ENCODE measurements around the gene SSU72. TPM values are rescaled to one million over a fixed set of nuclear protein-coding genes. Genes with fewer than 3 reads are reported as not detected.
"Not testable (repeated sequence)": the region's sequence is repeated elsewhere in the genome, so short reads cannot be mapped to it uniquely, and the experiment has no call there.

The SSU72 gene
- polyA plus RNA-seq, 1 donor: 92.1 TPM

DNA sequence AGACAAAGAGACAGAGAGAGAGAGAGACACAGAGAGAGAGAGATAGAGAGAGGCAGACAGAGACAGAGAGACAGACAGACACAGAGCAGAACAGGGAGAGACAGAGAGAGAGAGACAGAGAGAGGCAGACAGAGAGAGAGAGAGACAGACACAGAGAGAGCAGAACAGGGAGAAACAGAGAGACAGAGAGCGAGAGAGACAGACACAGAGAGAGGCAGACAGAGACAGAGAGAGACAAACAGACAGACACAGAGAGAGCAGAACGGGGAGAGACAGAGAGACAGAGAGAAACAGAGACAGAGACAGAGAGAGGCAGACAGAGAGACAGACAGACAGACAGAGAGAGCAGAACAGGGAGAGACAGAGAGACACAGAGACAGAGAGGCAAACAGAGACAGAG is 20.7 kb upstream of the SSU72 start:
- DNase-seq: not testable (repeated sequence)

- DNase-seq: no peak
Observed at GRCh38 chr1:1594602-1595260, 20.1 kb upstream of the SSU72 start.

DNA sequence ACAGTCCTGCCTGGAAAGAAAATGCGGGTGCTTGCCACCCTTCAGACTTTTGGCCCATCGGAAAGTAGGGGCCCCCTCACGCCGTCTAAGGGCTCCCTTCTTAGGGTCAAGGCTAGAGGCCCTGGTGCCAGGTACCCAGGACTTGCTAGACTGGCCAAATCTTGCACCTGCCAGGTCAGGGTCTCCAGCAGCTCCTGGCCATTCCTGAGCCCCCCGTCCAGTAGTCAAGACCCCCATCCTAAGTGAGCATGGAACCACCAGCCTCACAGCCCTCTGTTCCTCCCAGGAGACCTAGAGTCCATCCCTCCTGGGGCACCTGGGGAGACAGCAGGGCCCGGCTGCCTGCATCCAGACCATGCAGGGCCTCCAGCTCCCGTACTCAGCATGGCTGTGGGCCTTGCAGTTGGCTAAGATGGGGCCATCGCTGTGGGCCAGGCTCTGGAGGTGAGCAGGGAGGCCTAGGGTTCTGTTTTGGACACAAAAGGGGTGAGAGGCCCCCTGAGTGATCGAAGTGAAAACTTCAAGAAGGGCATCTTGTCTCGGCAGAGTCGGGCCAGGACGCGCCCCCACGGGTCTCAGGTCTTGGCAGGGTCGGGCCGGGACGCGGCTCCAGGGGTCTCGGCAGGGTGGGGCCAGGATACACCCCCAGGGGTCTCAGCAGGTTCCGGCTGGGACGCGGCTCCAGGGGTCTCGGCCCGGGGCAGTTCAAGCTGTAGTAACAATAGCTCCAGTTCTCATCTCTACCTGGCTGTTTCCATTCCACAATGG is 19.4 kb upstream of the SSU72 start:
- no peak for DNase-seq

DNA sequence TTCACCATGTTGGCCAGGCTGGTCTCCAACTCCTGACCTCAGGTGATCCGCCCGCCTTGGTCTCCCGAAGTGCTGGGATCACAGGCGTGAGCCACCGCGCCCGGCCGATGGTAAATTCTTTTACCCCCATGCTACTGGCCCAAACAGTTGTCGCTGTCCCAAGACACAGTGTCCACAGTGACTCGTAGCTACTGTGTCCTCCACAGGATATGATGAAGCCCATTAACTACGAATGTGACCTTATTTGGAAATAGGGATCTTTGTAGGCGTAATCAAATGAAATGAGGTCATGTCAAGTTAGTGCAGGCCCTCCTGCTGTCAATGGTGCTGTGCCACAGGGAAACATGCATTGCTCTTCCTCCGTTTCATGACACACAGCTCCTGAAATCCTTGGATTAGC is 16.8 kb upstream of the SSU72 start:
- DNase-seq: no peak

DNA sequence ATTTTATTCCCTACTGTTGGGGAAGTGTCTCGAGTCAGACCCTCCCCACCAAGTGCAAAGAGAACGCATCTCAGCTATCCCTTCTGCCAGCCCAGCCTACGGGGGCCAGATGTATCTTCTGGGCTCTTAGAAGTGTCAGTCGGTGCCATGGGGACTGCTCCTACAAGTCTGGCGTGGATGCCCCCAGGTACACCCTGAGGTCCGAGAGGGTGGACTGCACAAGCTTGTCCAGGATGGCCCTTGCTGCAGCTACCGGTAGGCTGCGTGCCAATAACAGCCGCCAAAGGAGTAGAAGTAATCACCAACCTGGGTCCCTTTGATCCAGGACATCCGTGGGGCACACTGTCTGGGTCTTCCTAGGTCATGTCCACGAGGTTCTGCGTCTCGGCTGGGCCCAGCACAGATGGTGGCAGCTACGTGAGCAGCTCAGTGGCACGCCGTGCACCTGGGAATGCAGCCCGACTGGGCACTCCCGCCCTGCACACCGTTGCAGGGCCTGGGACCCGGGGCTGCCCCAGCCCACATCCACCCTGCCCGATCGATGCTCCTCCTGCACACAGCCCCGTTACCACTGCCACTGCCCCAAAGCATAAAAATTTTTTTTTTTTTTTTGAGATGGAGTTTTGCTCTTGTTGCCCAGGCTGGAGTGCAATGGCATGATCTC is 8.8 kb upstream of the SSU72 start:
- no peak for DNase-seq

DNA sequence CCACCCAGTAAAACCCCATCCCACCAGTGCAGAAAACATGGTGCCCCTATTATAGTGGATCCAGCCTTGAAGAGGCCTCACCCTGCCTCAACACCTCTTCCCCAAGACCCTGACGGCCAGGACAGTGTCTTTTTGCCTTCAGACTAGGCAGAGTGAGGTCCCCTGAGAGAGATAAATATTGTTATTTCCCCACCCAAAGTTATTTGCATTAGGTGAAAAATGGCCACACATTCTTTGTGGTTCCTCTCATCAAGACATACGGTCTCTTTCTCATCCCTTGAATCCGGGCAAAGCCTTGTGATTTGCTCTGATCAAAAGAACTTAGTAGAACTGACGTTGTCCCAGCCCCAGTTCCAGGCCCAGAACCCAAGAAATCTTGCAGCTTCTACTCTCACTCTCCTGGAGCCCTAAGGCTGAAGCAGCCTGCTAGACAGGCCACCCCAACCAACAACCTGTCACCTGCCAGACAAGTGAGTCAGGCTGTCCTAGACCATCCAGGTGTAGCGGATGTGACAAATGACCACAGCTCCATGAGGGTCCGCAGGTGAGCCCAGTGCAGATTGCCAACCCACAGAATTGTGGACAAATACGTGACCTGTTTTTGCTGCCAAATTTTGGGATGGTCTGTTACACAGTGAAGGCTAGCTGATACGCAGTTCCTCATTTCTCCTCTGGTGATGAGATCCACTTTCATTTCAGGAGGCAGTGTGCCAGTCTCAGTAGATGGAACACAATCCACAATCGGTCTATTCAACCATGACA is 8.1 kb upstream of the SSU72 start:
- DNase-seq: no peak

GRCh38 chr1:1578371-1578940 is 3.8 kb upstream of the SSU72 start:
- no peak for DNase-seq

DNA sequence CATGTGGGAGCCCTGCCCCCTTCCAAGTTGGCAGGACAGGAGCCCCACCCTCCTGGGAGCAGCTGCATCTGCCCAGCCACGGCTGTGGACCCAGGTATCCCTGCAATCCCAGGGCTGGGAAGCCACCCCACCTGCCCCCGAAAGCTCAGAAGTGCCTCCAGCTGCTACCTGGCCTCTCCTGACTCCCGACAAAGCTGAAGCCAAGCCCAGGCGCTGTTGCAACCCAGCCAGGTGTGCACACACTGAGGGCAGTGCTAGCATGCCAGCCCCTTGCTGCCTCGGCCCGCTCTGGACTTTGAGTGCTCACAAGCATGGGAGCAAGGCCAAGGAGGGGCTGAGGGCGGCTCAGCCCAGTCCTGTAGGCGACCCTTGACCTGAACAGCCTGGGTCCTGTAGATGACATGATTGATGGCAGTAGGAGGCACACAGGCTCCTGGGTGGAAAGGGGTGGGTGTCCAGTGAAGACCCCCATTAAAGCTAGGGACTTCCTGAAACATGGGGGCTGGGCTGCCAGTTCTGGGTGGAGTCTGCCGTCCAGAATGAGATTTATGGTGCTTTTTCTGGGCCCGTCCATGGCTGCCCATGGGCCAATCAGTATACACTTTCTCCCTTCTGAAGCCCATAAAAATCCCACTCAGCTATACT is 2.8 kb upstream of the SSU72 start:
- no peak for DNase-seq

DNA sequence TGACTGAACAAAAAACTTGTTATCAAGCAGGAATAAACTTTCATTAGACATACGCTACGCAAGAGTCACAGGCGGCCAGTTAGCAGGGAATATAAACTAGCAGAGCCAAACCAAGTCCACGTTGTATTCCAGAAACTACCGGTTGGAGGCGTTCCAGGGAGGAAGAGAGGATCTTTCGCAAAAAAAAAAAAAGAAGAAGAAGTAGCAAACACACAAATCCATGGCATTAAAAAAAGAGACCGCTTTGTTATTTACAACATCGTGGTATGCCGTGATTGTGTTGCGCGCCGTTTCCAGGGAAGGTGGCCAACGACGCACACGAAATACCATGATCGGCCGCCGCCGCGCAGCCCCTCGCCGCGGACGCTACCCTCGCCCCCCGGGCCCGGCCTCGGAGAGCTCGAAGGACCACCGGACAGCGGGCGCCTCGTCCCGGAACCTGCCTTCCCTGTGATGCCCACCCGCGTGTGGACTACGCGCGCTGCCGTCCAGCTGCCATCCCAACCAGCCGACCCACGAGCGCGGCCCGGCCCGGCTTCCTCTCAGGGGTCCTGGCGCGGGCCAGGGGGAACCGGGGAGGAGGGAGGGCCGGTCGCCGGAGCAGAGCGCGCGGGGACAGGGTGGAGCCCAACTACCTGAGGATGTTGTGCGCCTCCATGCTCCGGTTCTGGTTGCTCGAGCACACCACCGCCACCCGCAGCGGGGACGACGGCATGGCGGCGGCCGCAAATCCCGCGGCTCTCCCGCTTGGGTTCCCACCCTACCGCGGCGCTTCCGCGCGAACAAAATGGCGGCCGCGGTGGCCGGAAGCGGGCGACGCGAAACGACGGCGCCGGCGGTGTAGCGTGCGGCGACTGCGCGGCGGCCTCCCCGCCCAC is 581 bp downstream of the SSU72 start:
- no peak for DNase-seq

GRCh38 chr1:1569341-1569740 is 5.3 kb downstream of the SSU72 start:
- DNase-seq: no peak

GRCh38 chr1:1567891-1568291 is 6.8 kb downstream of the SSU72 start:
- no peak for DNase-seq

- no peak for DNase-seq
Observed at GRCh38 chr1:1567152-1567875, 7.3 kb downstream of the SSU72 start.

DNA sequence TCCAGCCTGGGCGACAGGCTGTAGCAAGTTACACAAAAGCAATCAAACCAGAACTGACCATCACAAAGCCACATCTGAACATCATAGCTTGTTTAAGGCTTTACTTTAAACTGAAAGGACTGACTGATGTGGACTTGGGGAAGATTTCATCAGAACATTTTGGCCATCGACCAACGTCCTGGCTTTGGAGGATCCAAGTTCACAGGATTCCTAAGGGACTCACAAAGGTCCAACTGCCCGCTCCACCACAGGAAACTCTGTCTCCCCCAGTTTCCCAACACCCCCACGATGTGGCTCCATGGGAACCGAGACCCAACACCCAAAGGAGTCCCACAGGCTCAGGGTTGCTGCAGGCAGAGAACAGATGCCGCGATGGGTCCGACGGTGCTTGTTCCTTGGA is 9.3 kb downstream of the SSU72 start:
- no peak for DNase-seq

DNA sequence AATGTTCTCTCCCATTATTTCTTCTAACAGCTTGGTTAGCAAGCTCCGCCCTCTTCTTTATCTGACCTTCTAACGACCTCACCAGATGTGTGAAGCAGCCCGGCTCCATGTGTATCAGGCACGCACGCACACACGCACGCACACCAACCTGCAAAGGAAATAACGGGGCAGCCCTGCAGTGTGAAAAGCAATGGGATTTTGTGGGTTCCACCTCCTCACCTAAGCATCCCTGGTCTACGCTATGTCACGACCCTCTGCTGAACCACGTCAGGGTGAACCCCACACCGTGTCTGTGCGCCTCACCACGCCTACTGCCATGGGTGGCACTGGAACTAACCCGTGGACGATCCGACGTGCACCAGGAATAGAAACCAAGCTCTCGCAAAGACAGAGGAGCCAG is 10.4 kb downstream of the SSU72 start:
- no peak for DNase-seq

DNA sequence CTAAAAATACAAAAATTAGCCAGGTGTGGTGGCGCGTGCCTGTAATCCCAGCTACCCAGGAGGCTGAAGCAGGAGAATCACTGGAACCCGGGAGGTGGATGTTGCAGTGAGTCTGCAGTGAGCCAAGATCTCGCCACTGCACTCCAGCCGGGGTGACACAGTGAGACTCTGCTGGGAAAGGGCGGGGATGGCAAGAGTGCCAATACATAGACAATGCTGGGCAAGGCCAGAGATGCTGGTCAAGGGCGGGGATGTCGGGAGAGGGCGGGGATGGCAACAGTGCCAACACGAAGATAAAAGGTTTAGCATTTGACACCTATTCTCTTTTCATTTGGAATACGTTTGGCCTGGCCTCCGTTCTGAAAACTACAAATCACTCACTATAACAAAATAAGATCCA is 11.0 kb downstream of the SSU72 start:
- DNase-seq: no peak

DNA sequence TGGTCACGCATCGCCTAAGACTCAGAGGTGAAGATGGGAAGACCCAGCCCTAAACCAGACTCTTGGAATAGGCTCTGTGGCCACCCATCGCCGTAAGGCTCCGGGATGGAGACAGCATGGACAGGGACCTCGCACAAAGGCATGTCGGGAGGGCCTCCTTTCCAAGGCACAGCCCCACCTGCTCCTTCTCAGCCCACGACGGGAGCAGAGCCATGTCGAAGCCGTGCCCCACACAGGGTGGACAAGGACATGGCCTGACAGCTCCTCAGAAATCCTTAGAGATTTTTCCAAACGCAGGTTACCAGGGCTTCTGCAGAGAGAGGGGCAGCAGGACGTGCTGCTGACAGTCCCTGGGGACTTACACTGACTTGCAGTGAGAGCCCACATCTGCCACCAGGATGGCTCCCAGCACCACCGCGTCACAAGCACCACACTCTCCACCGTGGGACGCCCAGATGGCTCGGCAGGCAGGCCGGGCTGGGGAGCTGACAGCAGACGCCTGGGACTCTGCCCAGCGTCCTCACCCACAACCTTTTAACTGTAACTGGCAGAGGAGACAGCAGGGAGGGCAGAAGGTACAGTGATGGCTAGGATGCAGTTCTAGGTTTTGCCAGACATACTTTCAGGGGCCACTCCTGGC is 12.0 kb downstream of the SSU72 start:
- DNase-seq: no peak

- no peak for DNase-seq
Observed at GRCh38 chr1:1561801-1562470, 12.7 kb downstream of the SSU72 start.

- no peak for DNase-seq
Observed at GRCh38 chr1:1560178-1560577, 14.5 kb downstream of the SSU72 start.

- no peak for DNase-seq
Observed at GRCh38 chr1:1559066-1559465, 15.6 kb downstream of the SSU72 start.
